ENCODE measurements around the gene WDR35. TPM values are rescaled to one million over a fixed set of nuclear protein-coding genes. Genes with fewer than 3 reads are reported as not detected.

Gene WDR35
- total RNA-seq, 1 donor from 2014 or later, result 8.7 TPM

- FAIRE-seq, result no peak
- DNase-seq (ENCODE audit: low read depth), result no peak
- no peaks in the 10 kb centered on the region for H3K36me3 ChIP-seq (ENCODE audit: control insufficient read depth, insufficient read depth, low read length)
- TF ChIP-seq CTCF (IDR thresholded peaks at IDR 0.05; ENCODE audit: insufficient read depth, low read length, severe bottlenecking), result no peak
- peak overlapping the region; percentile 94 for H3K4me3 ChIP-seq (ENCODE audit: low read depth, low read length)
- H3K27me3 ChIP-seq (ENCODE audit: control insufficient read depth, insufficient read depth, low read length), result no peaks in the 10 kb centered on the region
These were observed 88.9 kb downstream of the WDR35 start for GRCh38 chr2:19900931-19901441.

- no peak for TF ChIP-seq CTCF (IDR thresholded peaks at IDR 0.05; ENCODE audit: insufficient read depth, low read length, severe bottlenecking)
- DNase-seq (ENCODE audit: low read depth), result peak; percentile 43
These were observed 89.6 kb downstream of the WDR35 start for GRCh38 chr2:19899985-19900930.

GRCh38 chr2:19898592-19899329 lies 91.1 kb downstream of the WDR35 start:
- no peak for DNase-seq (ENCODE audit: low read depth)
- no peak for FAIRE-seq
- no peak overlapping the region for H3K4me3 ChIP-seq (ENCODE audit: low read depth, low read length)
- no peaks in the 10 kb centered on the region for H3K27me3 ChIP-seq (ENCODE audit: control insufficient read depth, insufficient read depth, low read length)
- no peak for TF ChIP-seq CTCF (IDR thresholded peaks at IDR 0.05; ENCODE audit: insufficient read depth, low read length, severe bottlenecking)
- no peaks in the 10 kb centered on the region for H3K36me3 ChIP-seq (ENCODE audit: control insufficient read depth, insufficient read depth, low read length)

More at GRCh38 chr2:19899985-19900930, 89.6 kb downstream of the WDR35 start:
- Histone ChIP-seq H3K36me3 (ENCODE audit: control insufficient read depth, insufficient read depth, low read length) (no peaks in the 10 kb centered on the region), H3K27me3 (ENCODE audit: control insufficient read depth, insufficient read depth, low read length) (no peaks in the 10 kb centered on the region), H3K4me3 (ENCODE audit: low read depth, low read length) (peak overlapping the region; percentile 94)
- FAIRE-seq, result no peak

GRCh38 chr2:19897623-19898245 lies 92.2 kb downstream of the WDR35 start:
- no peak for TF ChIP-seq CTCF (IDR thresholded peaks at IDR 0.05; ENCODE audit: insufficient read depth, low read length, severe bottlenecking)
- FAIRE-seq, result no peak
- no peak for DNase-seq (ENCODE audit: low read depth)
- Histone ChIP-seq H3K36me3 (ENCODE audit: control insufficient read depth, insufficient read depth, low read length) (no peaks in the 10 kb centered on the region), H3K27me3 (ENCODE audit: control insufficient read depth, insufficient read depth, low read length) (no peaks in the 10 kb centered on the region), H3K4me3 (ENCODE audit: low read depth, low read length) (no peak overlapping the region)

- FAIRE-seq (no peak), DNase-seq (ENCODE audit: low read depth) (no peak)
- Histone ChIP-seq H3K36me3 (ENCODE audit: control insufficient read depth, insufficient read depth, low read length) (no peaks in the 10 kb centered on the region), H3K4me3 (ENCODE audit: low read depth, low read length) (no peak overlapping the region), H3K27me3 (ENCODE audit: control insufficient read depth, insufficient read depth, low read length) (no peaks in the 10 kb centered on the region)
- no peak for TF ChIP-seq CTCF (IDR thresholded peaks at IDR 0.05; ENCODE audit: insufficient read depth, low read length, severe bottlenecking)
These were observed 94.4 kb downstream of the WDR35 start for GRCh38 chr2:19895535-19895934.

All from bronchial epithelial cell (primary cell).